Trophoblast cell (in vitro differentiated cells and primary cell): ENCODE results near the gene RIMBP2.

Experiments used
- DNase-seq, 2 donors: peaks; one replicate each; pipeline ENCODE4 v3.0.0-alpha.2; 2016
- H2AFZ ChIP-seq: 2 replicates; pipeline ENCODE4 v1.6.1; 2013; ENCODE audit warnings: low read length, moderate library complexity, mild to moderate bottlenecking; ENCODE audit not compliant: insufficient read depth, poor library complexity
- H2AK5ac ChIP-seq: 2 replicates; pipeline ENCODE4 v1.6.1; 2013; ENCODE audit warnings: mild to moderate bottlenecking, low read length
- H2BK120ac ChIP-seq: 2 replicates; pipeline ENCODE4 v1.6.1; 2013; ENCODE audit warnings: low read length, mild to moderate bottlenecking, moderate library complexity; ENCODE audit not compliant: insufficient read depth, poor library complexity
- H2BK12ac ChIP-seq: 2 replicates; pipeline ENCODE4 v1.6.1; 2013; ENCODE audit warnings: mild to moderate bottlenecking, low read length, moderate library complexity
- H2BK5ac ChIP-seq: 2 replicates; pipeline ENCODE4 v1.6.1; 2013; ENCODE audit warnings: low read length, low read depth, moderate library complexity, mild to moderate bottlenecking; ENCODE audit not compliant: poor library complexity
- H3K14ac ChIP-seq: 2 replicates; pipeline ENCODE4 v1.6.1; 2013; ENCODE audit warnings: mild to moderate bottlenecking, low read length
- H3K18ac ChIP-seq: 2 replicates; pipeline ENCODE4 v1.6.1; 2013; ENCODE audit warnings: mild to moderate bottlenecking, low read length
- H3K23ac ChIP-seq: 2 replicates; pipeline ENCODE4 v1.6.1; 2013; ENCODE audit warnings: low read length
- H3K27ac ChIP-seq: 2 replicates; pipeline ENCODE4 v1.5.1; 2013; ENCODE audit warnings: low read depth, mild to moderate bottlenecking, inconsistent platforms, low read length, moderate library complexity
- H3K27me3 ChIP-seq: 2 replicates; pipeline ENCODE4 v1.6.1; 2013; ENCODE audit warnings: inconsistent platforms, mild to moderate bottlenecking, low read length, moderate library complexity; ENCODE audit not compliant: insufficient read depth
- H3K36me3 ChIP-seq, 2 experiments: 1 replicate in 1 of 2; 2 replicates in 1 of 2; pipeline ENCODE4 v1.6.1; 2013; ENCODE audit warnings: low read length in 2 of 2, mild to moderate bottlenecking in 2 of 2, moderate library complexity in 1 of 2; ENCODE audit not compliant: insufficient read depth in 2 of 2, control insufficient read depth in 1 of 2
- H3K4ac ChIP-seq: 2 replicates; pipeline ENCODE4 v1.6.1; 2013; ENCODE audit warnings: low read depth, mild to moderate bottlenecking, low read length, moderate library complexity
- H3K4me1 ChIP-seq, 2 experiments: 1 replicate in 1 of 2; 2 replicates in 1 of 2; pipeline ENCODE4 v1.6.1; 2013; ENCODE audit warnings: low read length in 2 of 2, mild to moderate bottlenecking in 2 of 2, moderate library complexity in 1 of 2; ENCODE audit not compliant: insufficient read depth in 2 of 2, control insufficient read depth in 1 of 2
- H3K4me2 ChIP-seq: 2 replicates; pipeline ENCODE4 v1.6.1; 2013; ENCODE audit warnings: inconsistent platforms, mild to moderate bottlenecking, low read length, moderate library complexity
- H3K4me3 ChIP-seq: 2 replicates; pipeline ENCODE4 v1.5.1; 2013; ENCODE audit warnings: mild to moderate bottlenecking, low read depth, low read length, inconsistent platforms
- H3K79me1 ChIP-seq: one replicate; pipeline ENCODE4 v1.6.1; 2013; ENCODE audit warnings: low read length
- H3K79me2 ChIP-seq: 2 replicates; pipeline ENCODE4 v1.6.1; 2013; ENCODE audit warnings: low read length, mild to moderate bottlenecking; ENCODE audit not compliant: control insufficient read depth, insufficient read depth, poor library complexity
- H3K9ac ChIP-seq: 2 replicates; pipeline ENCODE4 v1.6.1; 2013; ENCODE audit warnings: mild to moderate bottlenecking, low read length
- H3K9me3 ChIP-seq: 2 replicates; pipeline ENCODE4 v1.6.1; 2013; ENCODE audit warnings: low read depth, mild to moderate bottlenecking, control low read depth, inconsistent platforms, low read length; ENCODE audit not compliant: insufficient read depth
- H4K12ac ChIP-seq: 2 replicates; pipeline ENCODE4 v1.6.1; 2013; ENCODE audit warnings: low read depth, mild to moderate bottlenecking, low read length, moderate library complexity
- H4K8ac ChIP-seq: 2 replicates; pipeline ENCODE4 v1.6.1; 2013; ENCODE audit warnings: low read depth, mild to moderate bottlenecking, low read length, moderate library complexity
- H4K91ac ChIP-seq: one replicate; pipeline ENCODE4 v1.6.1; 2013; ENCODE audit warnings: low read depth, mild to moderate bottlenecking, low read length, moderate library complexity
- WGBS: extraction: QIAGEN DNeasy Blood & Tissue Kit; methylation state at CpG from one replicate; pipeline ENCODE4 v1.1.7; 2013; ENCODE audit warnings: missing lambda C conversion rate; ENCODE audit not compliant: insufficient read length, insufficient coverage; ENCODE audit errors: extremely low coverage; 5-methylcytosine and 5-hydroxymethylcytosine counted together

Gene RIMBP2

DNA sequence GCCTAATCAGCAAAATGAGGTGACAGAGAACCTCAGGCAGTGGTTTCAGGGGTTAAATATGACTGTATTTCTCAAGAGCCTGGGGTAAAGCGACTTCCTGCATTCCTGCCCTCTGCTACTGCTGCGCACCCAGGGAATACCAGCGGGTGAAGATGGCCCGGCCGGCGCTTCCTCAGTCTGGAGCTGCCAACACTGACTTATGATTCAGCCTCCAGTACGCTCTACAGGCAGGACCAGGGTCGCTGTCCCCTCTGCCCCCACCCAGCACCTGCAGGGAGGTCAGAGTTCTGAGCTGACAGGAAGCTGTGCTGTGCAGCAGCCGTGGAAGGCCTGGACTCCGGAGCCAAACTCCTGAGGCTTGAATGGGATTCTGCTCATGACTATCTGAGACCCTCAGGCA is 250.5 kb downstream of the RIMBP2 start:
- Histone ChIP-seq H3K27me3 (no peaks in the 10 kb centered on the region), H4K8ac (no peak overlapping the region), H3K4me1 (no peaks in the 10 kb centered on the region), H3K14ac (no peak overlapping the region), H2BK12ac (no peak overlapping the region), H3K27ac (no peak overlapping the region), H3K9me3 (peaks cover 14% of the 10 kb centered on the region), H4K12ac (no peak overlapping the region), H2AK5ac (no peak overlapping the region), H3K4me2 (no peak overlapping the region), H3K79me2 (no peaks in the 10 kb centered on the region), H3K18ac (no peak overlapping the region), H3K79me1 (no peaks in the 10 kb centered on the region), H2BK5ac (no peak overlapping the region), H3K36me3 (no peaks in the 10 kb centered on the region), H3K9ac (no peak overlapping the region), H3K23ac (no peak overlapping the region), H2AFZ (no peak overlapping the region), H3K4ac (no peak overlapping the region), H2BK120ac (no peak overlapping the region), H4K91ac (no peak overlapping the region), H3K4me3 (no peak overlapping the region)
- no peak for DNase-seq
- no CpG with 5 or more reads among the region's 10 CpGs for whole genome bisulfite sequencing

DNA sequence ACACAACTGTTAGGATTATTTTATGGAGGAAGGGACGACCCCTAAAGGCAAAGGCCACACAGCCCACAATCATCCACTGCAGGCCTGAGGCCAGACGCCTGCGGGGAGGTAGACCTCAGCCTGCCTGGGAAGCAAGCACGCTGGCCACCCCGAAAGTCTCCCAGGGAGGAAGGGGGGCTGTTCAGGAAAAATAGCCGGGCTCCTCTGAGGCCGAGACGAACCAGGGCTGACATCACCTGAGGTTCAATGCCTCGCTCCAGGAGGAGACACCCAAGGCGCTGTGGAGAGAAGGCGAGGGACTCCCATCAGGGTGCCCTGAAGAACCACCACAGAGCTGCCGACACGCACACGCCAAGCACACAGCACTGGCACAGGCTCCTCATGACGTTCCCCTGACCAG is 251.1 kb downstream of the RIMBP2 start:
- no peak overlapping the region for H2AK5ac ChIP-seq
- H2BK120ac ChIP-seq: no peak overlapping the region
- H3K4me3 ChIP-seq: no peak overlapping the region
- no peaks in the 10 kb centered on the region for H3K36me3 ChIP-seq
- H2AFZ ChIP-seq: no peak overlapping the region
- H4K91ac ChIP-seq: no peak overlapping the region
- H4K8ac ChIP-seq: no peak overlapping the region
- H2BK5ac ChIP-seq: no peak overlapping the region
- no peak overlapping the region for H3K27ac ChIP-seq
- no peak overlapping the region for H4K12ac ChIP-seq
- no peaks in the 10 kb centered on the region for H3K79me2 ChIP-seq
- no peak overlapping the region for H2BK12ac ChIP-seq
- H3K9me3 ChIP-seq: peaks cover 14% of the 10 kb centered on the region
- H3K9ac ChIP-seq: no peak overlapping the region
- H3K14ac ChIP-seq: no peak overlapping the region
- no peaks in the 10 kb centered on the region for H3K79me1 ChIP-seq
- H3K23ac ChIP-seq: no peak overlapping the region
- no peaks in the 10 kb centered on the region for H3K4me1 ChIP-seq
- no peak for DNase-seq
- no peak overlapping the region for H3K4me2 ChIP-seq
- H3K27me3 ChIP-seq: no peaks in the 10 kb centered on the region
- WGBS: no CpG with 5 or more reads among the region's 15 CpGs
- no peak overlapping the region for H3K18ac ChIP-seq
- no peak overlapping the region for H3K4ac ChIP-seq

DNA sequence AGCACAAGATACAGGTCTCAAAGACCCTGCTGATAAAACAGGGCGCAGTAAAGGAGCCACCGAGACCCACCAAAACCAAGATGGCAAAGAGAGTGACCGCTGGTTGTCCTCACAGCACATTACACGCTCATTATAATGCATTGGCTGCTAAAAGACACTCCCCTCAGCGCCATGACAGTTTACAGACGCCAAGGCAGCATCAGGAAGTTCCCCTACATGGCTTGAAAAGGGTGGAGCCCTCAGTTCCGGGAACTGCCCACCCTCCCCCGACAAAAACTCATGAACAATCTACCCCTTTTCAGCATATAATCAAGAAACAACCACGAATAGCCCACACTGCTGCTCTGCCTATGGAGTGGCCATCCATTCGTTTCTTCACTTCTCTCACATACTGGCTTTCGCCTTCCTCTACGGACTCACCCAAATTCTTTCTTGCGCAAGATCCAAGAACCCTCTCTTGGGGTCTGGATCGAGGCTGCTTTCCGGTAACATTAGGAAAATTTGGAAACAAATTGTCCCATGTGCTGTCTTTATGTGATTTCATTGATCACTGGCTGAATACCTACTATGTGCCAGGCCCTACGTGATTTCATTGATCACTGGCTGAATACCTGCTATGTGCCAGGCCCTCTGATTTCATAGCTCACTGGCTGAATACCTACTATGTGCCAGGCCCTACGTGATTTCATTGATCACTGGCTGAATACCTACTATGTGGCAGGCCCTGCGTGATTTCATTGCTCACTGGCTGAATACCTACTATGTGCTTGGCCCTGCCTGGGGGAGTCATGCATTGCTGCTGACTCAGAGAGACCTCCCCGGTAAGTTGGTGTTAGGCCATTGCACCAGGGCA is 252.1 kb downstream of the RIMBP2 start:
- H3K23ac ChIP-seq: no peak overlapping the region
- WGBS: no CpG with 5 or more reads among the region's 19 CpGs
- no peak overlapping the region for H4K8ac ChIP-seq
- no peak overlapping the region for H2BK120ac ChIP-seq
- H3K9ac ChIP-seq: no peak overlapping the region
- no peaks in the 10 kb centered on the region for H3K27me3 ChIP-seq
- no peak overlapping the region for H3K27ac ChIP-seq
- no peak for DNase-seq
- no peak overlapping the region for H4K91ac ChIP-seq
- no peak overlapping the region for H3K14ac ChIP-seq
- H2AK5ac ChIP-seq: no peak overlapping the region
- H2BK5ac ChIP-seq: no peak overlapping the region
- no peak overlapping the region for H2AFZ ChIP-seq
- no peak overlapping the region for H3K4me2 ChIP-seq
- no peak overlapping the region for H3K18ac ChIP-seq
- H3K79me1 ChIP-seq: no peaks in the 10 kb centered on the region
- H4K12ac ChIP-seq: no peak overlapping the region
- H3K79me2 ChIP-seq: no peaks in the 10 kb centered on the region
- H3K9me3 ChIP-seq: peaks cover 14% of the 10 kb centered on the region
- H2BK12ac ChIP-seq: no peak overlapping the region
- no peak overlapping the region for H3K4ac ChIP-seq
- H3K36me3 ChIP-seq: no peaks in the 10 kb centered on the region
- H3K4me3 ChIP-seq: no peak overlapping the region
- no peaks in the 10 kb centered on the region for H3K4me1 ChIP-seq

DNA sequence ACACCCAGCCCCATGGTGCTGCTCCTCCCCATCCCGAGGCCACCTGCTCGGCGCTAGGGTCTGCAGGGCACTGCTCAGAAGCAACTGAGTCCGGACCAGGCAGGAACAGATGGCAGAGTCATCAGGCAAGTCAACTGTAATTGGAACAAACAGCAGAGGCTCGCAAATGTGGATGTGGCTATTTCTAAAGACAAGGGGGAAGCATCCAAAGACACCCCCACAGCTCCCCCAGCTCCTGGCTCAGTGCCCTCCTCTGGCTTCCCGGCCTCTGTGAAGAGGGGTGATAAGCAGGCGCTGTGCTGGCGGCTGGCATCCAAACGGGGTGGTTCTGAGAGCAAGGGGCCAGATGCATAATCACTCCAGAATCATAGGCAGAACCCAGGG is 252.8 kb downstream of the RIMBP2 start:
- H2BK12ac ChIP-seq: no peak overlapping the region
- H3K27me3 ChIP-seq: no peaks in the 10 kb centered on the region
- no peak overlapping the region for H3K4ac ChIP-seq
- H3K79me1 ChIP-seq: no peaks in the 10 kb centered on the region
- no peak overlapping the region for H2AFZ ChIP-seq
- H3K4me2 ChIP-seq: no peak overlapping the region
- no peaks in the 10 kb centered on the region for H3K79me2 ChIP-seq
- no peak overlapping the region for H4K12ac ChIP-seq
- no peak overlapping the region for H3K23ac ChIP-seq
- no peak overlapping the region for H3K4me3 ChIP-seq
- peaks cover 12% of the 10 kb centered on the region for H3K9me3 ChIP-seq
- H3K14ac ChIP-seq: no peak overlapping the region
- H3K4me1 ChIP-seq: no peaks in the 10 kb centered on the region
- no peak overlapping the region for H2AK5ac ChIP-seq
- no peak overlapping the region for H3K18ac ChIP-seq
- no peak overlapping the region for H3K9ac ChIP-seq
- no peak overlapping the region for H2BK120ac ChIP-seq
- H4K91ac ChIP-seq: no peak overlapping the region
- DNase-seq: no peak
- no peak overlapping the region for H4K8ac ChIP-seq
- no peaks in the 10 kb centered on the region for H3K36me3 ChIP-seq
- no peak overlapping the region for H2BK5ac ChIP-seq
- no peak overlapping the region for H3K27ac ChIP-seq
- no CpG with 5 or more reads among the region's 9 CpGs for WGBS
